Spleen (tissue), 7 donors: ENCODE data around the gene CCDC77.

Source experiments
- CTCF ChIP-seq, 11 experiments: fragments of 200-600 bp in 7 of 11; fragments of 450-650 bp in 4 of 11; sonication (generic) in 4 of 11; IDR thresholded peaks in 8 of 11; conservative IDR thresholded peaks in 3 of 11; 1 replicate in 7 of 11; 2 replicates in 4 of 11; pipeline versions ENCODE4 v1.4.0 to v1.8.0; 2016 to 2021; ENCODE audit warnings: antibody characterized with exemption in 11 of 11, inconsistent platforms in 4 of 11, mild to moderate bottlenecking in 1 of 11
- POLR2A ChIP-seq, 3 donors: fragments of 450-650 bp; IDR thresholded peaks; one replicate each; pipeline ENCODE4 v1.5.1; 2017; ENCODE audit warnings: antibody characterized with exemption in 3 of 3, mild to moderate bottlenecking in 1 of 3
- POLR2AphosphoS5 ChIP-seq, 3 donors: sonication (generic); formaldehyde crosslinking; IDR thresholded peaks; one replicate each; pipeline ENCODE4 v1.5.1; 2017; ENCODE audit warnings: antibody characterized with exemption in 3 of 3
- donor health status: DM: no; HTN: no; CAD: no; lungs with moderate emphysema.
- donor health status: DM: no; HTN: no; CAD: no.
- donor health status: DM: no; HTN: no; CAD: no.

GRCh38 chr12:356276-356988, 45.0 kb upstream of the CCDC77 start:
- TF ChIP-seq POLR2A (IDR thresholded peaks at IDR 0.05), result no peak
- no peak for TF ChIP-seq CTCF (IDR thresholded peaks at IDR 0.05 in 8 of 11, conservative IDR thresholded peaks at IDR 0.05 in 3 of 11)
- no peak for TF ChIP-seq POLR2AphosphoS5 (IDR thresholded peaks at IDR 0.05)
